Stimulated activated CD8-positive, alpha-beta memory T cell treated with anti-CD3 and anti-CD28 coated beads, Interleukin-15, amount 100 ng/mL, for 4 hours (primary cell): ENCODE data around the gene PIP4K2A.
A peak's percentile ranks its signal among the peaks of the same experiment; 100 is the strongest.
"Not testable (repeated sequence)": the region's sequence is repeated elsewhere in the genome, so short reads cannot be mapped to it uniquely, and the experiment has no call there.

ENCODE experiments used
- DNase-seq, 2 donors: peaks; one replicate each; pipeline ENCODE4 v3.0.0-alpha.2; 2020; ENCODE audit warnings: low read depth in 2 of 2

The PIP4K2A gene

GRCh38 chr10:22719406-22720042 lies 5.1 kb upstream of the PIP4K2A start:
- DNase-seq = no peak

GRCh38 chr10:22718659-22719058 lies 4.3 kb upstream of the PIP4K2A start:
- not testable (repeated sequence) for DNase-seq

- no peak for DNase-seq
These were observed 3.4 kb upstream of the PIP4K2A start for GRCh38 chr10:22717728-22718127.

GRCh38 chr10:22716943-22717342 lies 2.6 kb upstream of the PIP4K2A start:
- no peak for DNase-seq

- DNase-seq = no peak
These were observed 880 bp upstream of the PIP4K2A start for GRCh38 chr10:22715290-22715625.

GRCh38 chr10:22713853-22714478 lies 412 bp downstream of the PIP4K2A start:
- peak in 1 of 2 donors; percentile 6 for DNase-seq

- peak in 1 of 2 donors; percentile 11 for DNase-seq
These were observed 1.2 kb downstream of the PIP4K2A start for GRCh38 chr10:22712956-22713852.

- DNase-seq = no peak
These were observed 2.0 kb downstream of the PIP4K2A start for GRCh38 chr10:22712211-22712955.

GRCh38 chr10:22711373-22711772 lies 3.0 kb downstream of the PIP4K2A start:
- no peak for DNase-seq

GRCh38 chr10:22710139-22710745 lies 4.1 kb downstream of the PIP4K2A start:
- no peak for DNase-seq

GRCh38 chr10:22708772-22709171 lies 5.6 kb downstream of the PIP4K2A start:
- DNase-seq = no peak

GRCh38 chr10:22705527-22705926 lies 8.9 kb downstream of the PIP4K2A start:
- no peak for DNase-seq

GRCh38 chr10:22704942-22705341 lies 9.4 kb downstream of the PIP4K2A start:
- no peak for DNase-seq

GRCh38 chr10:22704471-22704911 lies 9.9 kb downstream of the PIP4K2A start:
- no peak for DNase-seq

GRCh38 chr10:22702348-22702747 lies 12.0 kb downstream of the PIP4K2A start:
- DNase-seq = no peak

- DNase-seq = no peak
These were observed 13.1 kb downstream of the PIP4K2A start for GRCh38 chr10:22701132-22701826.

- no peak for DNase-seq
These were observed 13.9 kb downstream of the PIP4K2A start for GRCh38 chr10:22700489-22700888.

GRCh38 chr10:22699976-22700375 lies 14.4 kb downstream of the PIP4K2A start:
- DNase-seq = no peak

- no peak for DNase-seq
These were observed 15.4 kb downstream of the PIP4K2A start for GRCh38 chr10:22698941-22699440.

- no peak for DNase-seq
These were observed 16.6 kb downstream of the PIP4K2A start for GRCh38 chr10:22697800-22698199.

GRCh38 chr10:22697101-22697500 lies 17.3 kb downstream of the PIP4K2A start:
- no peak for DNase-seq
